Chondrocyte (in vitro differentiated cells): ENCODE measurements around the gene ANKRD31. TPM values are rescaled to one million over a fixed set of nuclear protein-coding genes. Genes with fewer than 3 reads are reported as not detected.
"Not testable (repeated sequence)": the region's sequence is repeated elsewhere in the genome, so short reads cannot be mapped to it uniquely, and the experiment has no call there.

Experiments
- DNase-seq: peaks from one replicate; pipeline ENCODE4 v3.0.0; 2021; ENCODE audit warnings: mixed read lengths, low spot score
- H3K27ac Mint-ChIP-seq: one replicate; pipeline ENCODE4 v1.8.0; 2021; ENCODE audit warnings: mild to moderate bottlenecking, moderate library complexity, mixed read lengths; ENCODE audit not compliant: unreplicated experiment
- H3K27me3 Mint-ChIP-seq: 2 replicates; pipeline ENCODE4 v1.8.0; 2021; ENCODE audit warnings: low read depth, mixed read lengths
- H3K36me3 Mint-ChIP-seq: 2 replicates; pipeline ENCODE4 v1.8.0; 2021; ENCODE audit warnings: low read depth, mixed read lengths
- H3K4me1 Mint-ChIP-seq: 2 replicates; pipeline ENCODE4 v1.8.0; 2021; ENCODE audit warnings: low read depth, mild to moderate bottlenecking, mixed read lengths
- H3K4me3 Mint-ChIP-seq: one replicate; pipeline ENCODE4 v1.8.0; 2021; ENCODE audit warnings: mild to moderate bottlenecking, moderate library complexity, mixed read lengths; ENCODE audit not compliant: unreplicated experiment
- H3K9me3 Mint-ChIP-seq: 2 replicates; pipeline ENCODE4 v1.8.0; 2021; ENCODE audit warnings: low read depth, mixed read lengths
- total RNA-seq: library from RNA; stranded (reverse); gene quantifications from 3 replicates; pipeline ENCODE4 v1.2.1, GENCODE V29; 2021
- TF ChIP-seq, protein P1 (sequence below): fragments of 200-600 bp; sonication (generic); IDR thresholded peaks from 2 replicates; pipeline ENCODE4 v1.5.0; 2021; ENCODE audit warnings: antibody characterized with exemption, mild to moderate bottlenecking, moderate library complexity

ANKRD31 gene
- total RNA-seq, 1 donor from 2014 or later: 0.10 TPM

DNA sequence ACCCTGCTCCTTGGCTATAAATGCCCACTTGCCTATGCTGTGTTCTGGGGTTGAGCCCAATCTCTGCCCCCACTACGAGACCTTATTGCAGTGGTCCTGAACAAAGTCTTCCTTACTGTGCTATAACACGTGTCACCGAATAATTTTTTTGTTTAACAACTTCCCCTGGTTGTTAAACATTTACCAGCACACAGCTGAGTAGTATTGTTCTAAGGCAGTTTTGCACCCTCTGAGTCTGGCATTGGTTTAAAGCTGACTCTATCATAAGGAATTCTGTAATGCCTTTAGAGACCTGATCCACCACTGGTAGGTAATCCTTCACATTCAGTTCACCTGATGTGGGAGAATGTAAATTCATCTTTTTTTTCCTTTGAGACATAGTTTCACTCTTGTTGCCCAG is 25.6 kb upstream of the ANKRD31 start:
- Mint-ChIP-seq H3K4me1 (no peaks in the 10 kb centered on the region), H3K27me3 (peaks cover 18% of the 10 kb centered on the region), H3K4me3 (no peak overlapping the region), H3K36me3 (no peaks in the 10 kb centered on the region), H3K9me3 (no peaks in the 10 kb centered on the region), H3K27ac (no peak overlapping the region)
- TF ChIP-seq, protein P1, sequence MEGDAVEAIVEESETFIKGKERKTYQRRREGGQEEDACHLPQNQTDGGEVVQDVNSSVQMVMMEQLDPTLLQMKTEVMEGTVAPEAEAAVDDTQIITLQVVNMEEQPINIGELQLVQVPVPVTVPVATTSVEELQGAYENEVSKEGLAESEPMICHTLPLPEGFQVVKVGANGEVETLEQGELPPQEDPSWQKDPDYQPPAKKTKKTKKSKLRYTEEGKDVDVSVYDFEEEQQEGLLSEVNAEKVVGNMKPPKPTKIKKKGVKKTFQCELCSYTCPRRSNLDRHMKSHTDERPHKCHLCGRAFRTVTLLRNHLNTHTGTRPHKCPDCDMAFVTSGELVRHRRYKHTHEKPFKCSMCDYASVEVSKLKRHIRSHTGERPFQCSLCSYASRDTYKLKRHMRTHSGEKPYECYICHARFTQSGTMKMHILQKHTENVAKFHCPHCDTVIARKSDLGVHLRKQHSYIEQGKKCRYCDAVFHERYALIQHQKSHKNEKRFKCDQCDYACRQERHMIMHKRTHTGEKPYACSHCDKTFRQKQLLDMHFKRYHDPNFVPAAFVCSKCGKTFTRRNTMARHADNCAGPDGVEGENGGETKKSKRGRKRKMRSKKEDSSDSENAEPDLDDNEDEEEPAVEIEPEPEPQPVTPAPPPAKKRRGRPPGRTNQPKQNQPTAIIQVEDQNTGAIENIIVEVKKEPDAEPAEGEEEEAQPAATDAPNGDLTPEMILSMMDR: no peak
- no peak for DNase-seq

DNA sequence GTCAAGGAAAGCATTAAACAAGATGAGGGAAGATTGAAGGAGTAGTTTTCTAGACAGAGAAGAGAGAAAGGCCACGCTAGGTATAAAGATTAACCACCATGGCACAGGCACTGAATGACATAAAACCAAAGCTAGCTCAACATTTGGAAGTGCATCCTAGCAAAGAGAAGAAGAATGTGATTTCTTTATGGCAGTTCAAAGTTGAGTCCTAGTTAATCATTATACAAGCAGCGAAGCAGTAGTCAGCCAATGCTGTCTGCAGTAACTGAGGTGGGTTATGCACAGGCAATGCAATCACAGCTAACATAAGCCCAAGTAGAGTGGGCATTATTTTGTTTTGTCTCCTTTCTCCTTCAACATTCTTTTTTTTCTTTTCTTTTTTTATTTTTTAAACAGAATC is 24.0 kb upstream of the ANKRD31 start:
- no peak for DNase-seq
- H3K27ac Mint-ChIP-seq: no peak overlapping the region
- TF ChIP-seq, protein P1: no peak
- peaks cover 13% of the 10 kb centered on the region for H3K9me3 Mint-ChIP-seq
- H3K4me1 Mint-ChIP-seq: no peaks in the 10 kb centered on the region
- peaks cover 10% of the 10 kb centered on the region for H3K36me3 Mint-ChIP-seq
- H3K4me3 Mint-ChIP-seq: no peak overlapping the region
- H3K27me3 Mint-ChIP-seq: peaks cover 22% of the 10 kb centered on the region

DNA sequence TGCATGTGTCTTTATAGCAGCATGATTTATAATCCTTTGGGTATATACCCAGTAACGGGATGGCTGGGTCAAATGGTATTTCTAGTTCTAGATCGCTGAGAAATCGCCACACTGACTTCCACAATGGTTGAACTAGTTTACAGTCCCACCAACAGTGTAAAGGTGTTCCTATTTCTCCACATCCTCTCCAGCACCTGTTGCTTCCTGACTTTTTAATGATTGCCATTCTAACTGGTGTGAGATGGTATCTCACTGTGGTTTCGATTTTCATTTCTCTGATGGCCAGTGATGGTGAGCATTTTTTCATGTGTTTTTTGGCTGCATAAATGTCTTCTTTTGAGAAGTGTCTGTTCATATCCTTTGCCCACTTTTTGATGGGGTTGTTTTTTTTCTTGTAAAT is 13.8 kb upstream of the ANKRD31 start:
- H3K27me3 Mint-ChIP-seq: peaks cover 19% of the 10 kb centered on the region
- peaks cover 15% of the 10 kb centered on the region for H3K9me3 Mint-ChIP-seq
- not testable (repeated sequence) for H3K4me1 Mint-ChIP-seq, DNase-seq, H3K4me3 Mint-ChIP-seq, H3K36me3 Mint-ChIP-seq, H3K27ac Mint-ChIP-seq

DNA sequence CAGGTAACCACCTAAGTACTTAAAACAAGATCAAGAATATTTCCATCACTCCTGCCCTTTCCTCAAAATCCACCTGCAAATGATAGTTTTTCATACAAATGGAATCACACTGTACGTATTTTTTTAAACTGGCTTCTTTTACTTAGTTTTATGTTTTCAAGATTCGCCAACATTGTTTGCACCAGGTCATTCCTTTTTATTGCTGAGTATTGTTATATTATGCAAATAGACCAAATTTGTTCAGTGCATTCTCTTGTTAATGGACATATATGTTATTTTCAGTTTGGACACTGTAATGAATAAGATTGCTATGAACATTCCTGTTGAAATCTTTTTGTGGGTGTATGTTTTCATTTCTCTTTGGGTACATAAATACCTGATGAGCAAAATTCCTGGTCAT is 8.3 kb upstream of the ANKRD31 start:
- Mint-ChIP-seq H3K4me3 (no peak overlapping the region), H3K27me3 (peaks cover 6% of the 10 kb centered on the region), H3K36me3 (no peaks in the 10 kb centered on the region), H3K27ac (no peak overlapping the region), H3K4me1 (no peaks in the 10 kb centered on the region), H3K9me3 (no peaks in the 10 kb centered on the region)
- TF ChIP-seq, protein P1: no peak
- DNase-seq: no peak

DNA sequence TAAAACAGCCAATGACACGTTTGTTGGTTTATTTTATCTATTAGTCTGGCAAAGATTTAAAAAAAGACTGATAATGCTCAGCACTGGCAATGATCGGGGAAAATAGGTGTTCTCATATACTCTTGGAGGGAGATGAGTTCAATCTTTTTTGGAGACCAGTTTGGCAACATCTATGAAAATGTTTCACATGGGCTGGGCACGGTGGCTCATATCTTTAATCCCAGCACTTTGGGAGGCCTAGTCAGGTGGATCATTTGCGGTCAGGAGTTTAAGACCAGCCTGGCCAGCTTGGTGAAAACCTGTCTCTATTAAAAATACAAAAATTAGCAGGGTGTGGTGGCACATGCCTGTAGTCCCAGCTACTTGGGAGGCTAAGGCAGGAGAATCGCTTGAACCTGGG is 6.8 kb upstream of the ANKRD31 start:
- no peaks in the 10 kb centered on the region for H3K27me3 Mint-ChIP-seq
- no peaks in the 10 kb centered on the region for H3K9me3 Mint-ChIP-seq
- H3K27ac Mint-ChIP-seq: no peak overlapping the region
- TF ChIP-seq, protein P1: no peak
- no peak overlapping the region for H3K4me3 Mint-ChIP-seq
- no peak for DNase-seq
- H3K36me3 Mint-ChIP-seq: no peaks in the 10 kb centered on the region
- peaks cover 6% of the 10 kb centered on the region for H3K4me1 Mint-ChIP-seq

DNA sequence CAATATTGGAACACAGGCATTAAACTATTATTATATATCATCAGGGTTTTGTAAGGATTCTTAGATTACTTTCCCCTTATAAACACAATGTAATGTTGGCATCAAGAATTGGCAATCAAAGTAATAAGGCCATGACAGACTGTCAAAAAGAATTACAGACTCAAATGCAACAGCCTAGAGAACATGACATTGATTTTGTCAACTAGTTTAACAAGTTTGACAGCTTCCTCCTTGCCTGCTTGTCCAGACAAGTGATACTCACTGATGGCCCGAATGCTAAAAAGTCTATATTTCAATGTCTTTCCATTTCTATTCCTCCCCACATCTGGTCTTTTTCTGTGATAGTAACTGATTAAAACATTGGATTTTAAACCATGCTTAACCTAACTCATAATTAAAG is 6.4 kb upstream of the ANKRD31 start:
- Mint-ChIP-seq H3K27me3 (no peaks in the 10 kb centered on the region), H3K4me1 (peaks cover 6% of the 10 kb centered on the region), H3K9me3 (no peaks in the 10 kb centered on the region), H3K36me3 (no peaks in the 10 kb centered on the region), H3K27ac (no peak overlapping the region), H3K4me3 (no peak overlapping the region)
- TF ChIP-seq, protein P1: no peak
- DNase-seq: no peak
